ENCODE data around the gene PER1.

Gene PER1

GRCh38 chr17:8095361-8095760 lies 56.8 kb downstream of the PER1 start:
- no peak for DNase-seq

GRCh38 chr17:8091033-8091687 lies 61.0 kb downstream of the PER1 start:
- DNase-seq, result no peak

Data from hypothalamus (tissue), 51 donors.